Ovary (tissue), 3 donors: Measurements from ENCODE around the gene KIF23.

Experiments used
- CTCF ChIP-seq, 3 donors: fragments of 450-650 bp in 2 of 3; fragments of 200-600 bp in 1 of 3; IDR thresholded peaks; one replicate each; pipeline versions ENCODE4 v1.5.1 to v1.8.0; 2016 to 2022; ENCODE audit warnings: antibody characterized with exemption in 3 of 3, mild to moderate bottlenecking in 1 of 3
- EP300 ChIP-seq: sonication (generic); formaldehyde crosslinking; IDR thresholded peaks from one replicate; pipeline ENCODE4 v1.6.1; 2017; ENCODE audit warnings: antibody characterized with exemption
- POLR2A ChIP-seq: fragments of 450-650 bp; IDR thresholded peaks from one replicate; pipeline ENCODE4 v1.6.1; 2017; ENCODE audit warnings: antibody characterized with exemption, mild to moderate bottlenecking, moderate library complexity
- donor health status: DM: no; HTN: no; CAD: no.

- TF ChIP-seq CTCF (IDR thresholded peaks at IDR 0.05) (no peak), POLR2A (no peak), EP300 (no peak)
Observed at GRCh38 chr15:69391046-69391757, 22.9 kb upstream of the KIF23 start.
